ENCODE measurements around the gene HP1BP3.

The HP1BP3 gene

DNA sequence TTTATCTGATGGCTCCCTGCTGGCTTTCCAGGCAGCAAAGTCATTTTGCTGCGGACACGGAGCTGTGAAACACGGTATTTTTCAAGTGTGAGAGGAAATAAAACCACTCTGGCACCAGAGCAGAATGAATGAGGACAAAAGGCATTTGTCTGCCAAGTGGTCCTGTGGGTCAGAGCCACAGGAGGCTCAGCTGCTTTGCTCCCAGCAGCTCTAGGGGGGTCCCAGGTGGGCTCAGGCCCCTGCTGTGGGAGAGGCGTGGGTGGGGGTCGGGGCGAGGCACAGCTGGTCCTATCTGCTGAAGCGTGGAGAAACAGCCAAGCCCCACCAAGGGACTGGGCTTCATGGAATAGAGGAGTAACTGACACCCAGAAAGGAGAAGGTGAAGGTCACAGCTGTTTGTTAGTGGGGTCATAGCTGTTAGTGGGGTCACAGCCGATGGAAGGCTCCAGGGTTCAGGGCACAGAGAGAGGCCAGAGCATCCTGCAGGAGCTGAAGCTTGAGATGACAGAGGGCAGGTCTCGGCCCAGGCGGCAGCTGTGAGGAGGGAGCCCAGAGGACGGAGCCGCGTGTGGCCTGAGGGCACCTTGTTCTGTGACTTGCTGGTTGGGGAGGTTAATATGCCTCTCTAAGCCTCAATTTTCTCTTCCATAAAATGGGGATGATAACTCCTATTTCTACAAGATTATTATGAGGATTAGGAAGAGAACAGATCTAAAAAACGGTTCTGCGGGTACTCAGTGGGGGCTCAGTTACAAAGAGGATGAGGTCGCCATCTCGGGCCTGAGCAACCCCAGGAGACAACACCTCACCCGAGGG lies 76.4 kb downstream of the HP1BP3 start:
- DNase-seq = no peak

DNA sequence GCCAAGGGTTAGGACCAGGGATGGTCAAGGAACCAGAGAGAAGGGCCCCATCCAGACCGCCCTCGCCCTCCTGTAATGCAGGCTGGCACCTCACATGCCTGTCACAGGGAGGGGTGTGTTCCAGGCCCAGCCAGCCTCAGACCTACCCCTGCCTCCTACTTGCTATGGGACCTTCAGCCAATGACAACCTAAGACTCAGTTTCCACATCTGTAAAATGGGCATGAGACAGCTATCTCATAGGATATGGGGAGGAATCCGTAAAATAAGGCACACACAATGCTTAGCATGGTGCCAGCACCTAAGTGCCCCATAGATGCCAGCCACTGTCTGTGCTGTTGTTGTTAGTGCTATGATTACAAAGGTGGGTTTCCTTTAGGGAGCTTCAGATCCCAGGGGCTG lies 77.2 kb downstream of the HP1BP3 start:
- no peak for DNase-seq

DNA sequence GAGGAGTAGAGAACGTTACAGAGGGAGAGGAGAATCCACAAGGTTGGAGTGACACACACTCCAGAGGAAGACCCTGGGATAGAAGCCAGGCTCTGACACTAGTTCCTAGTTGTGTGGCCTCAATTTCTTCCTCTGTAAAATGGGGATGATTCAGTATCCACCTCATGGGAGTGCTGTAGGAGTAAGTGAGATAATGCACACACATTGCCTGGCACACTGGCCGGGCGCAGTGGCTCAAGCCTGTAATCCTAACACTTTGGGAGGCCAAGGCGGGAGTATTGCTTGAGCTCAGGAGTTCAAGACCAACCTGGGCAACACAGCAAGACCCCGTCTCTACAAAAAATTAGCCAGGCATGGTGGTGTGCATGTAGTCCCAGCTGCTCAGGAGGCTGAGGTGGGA lies 78.2 kb downstream of the HP1BP3 start:
- no peak for DNase-seq

GRCh38 chr1:20708057-20708456 lies 79.0 kb downstream of the HP1BP3 start:
- DNase-seq = no peak

DNA sequence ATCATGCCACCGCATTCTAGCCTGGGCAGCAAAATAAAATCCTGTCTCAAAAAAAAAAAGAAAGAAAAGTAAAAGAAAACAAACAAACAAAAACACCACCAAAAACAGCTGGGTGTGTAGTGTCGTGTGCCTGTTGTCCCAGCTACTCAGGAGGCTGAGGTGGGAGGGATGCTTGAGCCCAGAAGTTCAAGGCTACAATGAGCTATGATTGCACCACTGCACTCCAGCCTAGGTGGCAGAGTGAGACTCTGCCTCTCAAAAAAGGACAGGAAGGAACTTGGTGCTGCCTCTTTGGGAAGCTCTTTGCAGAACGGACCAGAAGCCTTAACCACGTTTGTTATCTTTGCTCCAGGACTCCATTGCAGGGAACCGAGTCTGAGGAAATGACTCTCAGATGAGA lies 80.3 kb downstream of the HP1BP3 start:
- DNase-seq = no peak

- DNase-seq = peak; percentile 30 to 55
Measured at GRCh38 chr1:20705203-20705755, 81.8 kb downstream of the HP1BP3 start.

DNA sequence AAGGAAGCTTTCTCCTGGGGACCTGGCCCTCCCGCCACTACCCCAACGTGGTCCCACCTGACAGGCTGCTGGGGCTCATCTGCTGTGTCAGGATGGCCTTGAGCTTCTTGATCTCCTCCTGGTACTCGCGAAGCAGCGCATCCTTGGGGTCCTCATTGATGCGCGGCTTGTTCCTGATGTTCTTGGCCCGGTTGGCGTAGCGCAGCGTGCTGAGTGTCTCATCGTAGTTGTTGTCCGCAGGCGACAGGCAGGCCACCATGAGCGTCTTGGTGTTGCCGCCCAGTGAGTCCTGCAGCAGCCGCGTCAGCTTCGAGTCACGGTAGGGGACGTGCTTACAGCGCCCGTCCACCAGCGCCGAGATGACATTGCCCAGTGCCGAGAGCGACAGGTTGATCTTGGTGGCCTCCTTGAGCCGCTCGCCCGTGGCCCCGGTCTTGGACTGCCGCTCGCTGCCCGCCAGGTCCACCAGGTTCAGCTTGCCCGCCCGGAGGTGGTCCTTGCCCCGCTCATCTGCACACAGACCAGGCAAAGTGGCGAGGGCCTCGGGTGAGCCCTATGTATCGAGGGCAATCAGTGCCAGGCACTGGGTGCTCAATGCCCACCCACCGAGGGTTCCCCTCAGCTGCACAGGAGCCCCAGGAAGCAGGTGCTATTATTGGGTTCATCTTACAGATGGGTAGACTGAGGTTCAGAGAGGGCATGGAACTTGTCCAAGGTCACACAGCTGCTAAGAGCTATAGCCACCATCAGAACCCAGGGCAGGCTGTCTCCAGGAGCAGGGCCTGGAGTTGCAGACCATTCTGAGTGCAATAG lies 82.5 kb downstream of the HP1BP3 start:
- DNase-seq = no peak

DNA sequence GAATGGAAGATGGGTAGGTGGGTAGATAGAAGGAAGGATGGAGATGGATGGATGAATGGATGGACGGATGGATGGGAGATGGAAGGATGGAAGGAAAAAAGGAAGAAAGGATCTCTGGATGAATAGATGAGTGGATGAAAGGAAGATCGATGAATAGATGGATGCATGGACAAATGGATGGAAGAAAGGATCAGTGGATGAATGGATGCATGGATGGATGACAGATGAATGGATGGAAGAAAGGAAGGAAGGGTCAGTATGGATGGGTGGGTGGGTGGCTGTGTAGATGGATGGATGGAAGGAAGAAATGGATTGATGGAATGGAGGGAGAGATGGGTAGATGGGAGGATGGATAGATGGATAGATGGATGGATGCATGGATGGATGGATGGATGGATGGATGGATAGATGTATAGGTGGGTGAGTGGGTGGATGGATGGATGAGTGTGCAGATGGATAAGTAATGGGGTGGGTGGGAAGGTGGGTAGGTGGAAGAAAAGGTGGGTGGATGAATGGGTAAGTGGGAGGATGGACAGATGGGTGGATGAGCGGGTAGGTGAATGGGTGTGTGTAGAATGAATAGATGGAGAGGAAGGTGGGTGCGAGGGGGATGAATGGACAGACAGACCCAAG lies 83.9 kb downstream of the HP1BP3 start:
- DNase-seq = no peak

DNA sequence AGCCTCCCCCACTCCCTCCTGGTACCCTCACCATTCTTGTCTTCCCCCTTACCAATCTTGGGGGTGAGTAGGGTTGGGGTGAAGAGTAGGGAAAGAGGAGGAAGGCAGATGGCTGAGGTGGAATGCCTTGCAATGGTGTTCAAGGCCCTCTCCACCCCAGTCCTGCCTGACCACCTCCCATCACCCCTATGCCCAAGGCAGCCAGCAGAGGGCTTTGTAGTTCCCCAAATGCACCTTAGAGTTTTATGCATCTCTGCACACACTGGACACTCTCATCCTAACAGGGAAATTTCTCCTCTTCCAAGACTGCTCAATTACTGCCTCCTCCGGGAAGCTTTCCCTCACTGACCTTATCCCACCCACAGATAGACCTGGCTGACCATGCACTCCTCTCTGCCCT lies 84.7 kb downstream of the HP1BP3 start:
- DNase-seq = peak in 1 of 2 experiments; percentile 49

DNA sequence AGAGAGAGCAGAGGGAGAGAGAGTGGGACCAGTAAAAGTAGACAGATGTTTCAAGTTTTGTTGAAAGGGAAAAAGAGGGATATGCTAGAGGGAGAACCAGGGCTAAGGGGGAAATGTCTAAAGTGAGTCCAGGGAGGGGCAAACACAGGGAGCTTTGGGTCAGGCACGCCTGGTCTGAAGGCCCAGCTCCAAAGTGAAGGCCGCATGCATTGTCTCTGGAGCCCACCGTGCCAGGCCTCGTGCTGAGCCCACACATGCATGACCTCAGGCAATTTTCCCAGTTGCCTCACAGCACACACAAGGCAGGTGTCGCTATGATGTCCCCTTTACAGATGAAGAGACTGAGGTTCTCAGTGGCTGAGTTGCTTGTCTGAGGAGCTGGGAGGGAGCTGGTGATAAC lies 85.3 kb downstream of the HP1BP3 start:
- DNase-seq = no peak

GRCh38 chr1:20701446-20701845 lies 85.7 kb downstream of the HP1BP3 start:
- no peak for DNase-seq

DNA sequence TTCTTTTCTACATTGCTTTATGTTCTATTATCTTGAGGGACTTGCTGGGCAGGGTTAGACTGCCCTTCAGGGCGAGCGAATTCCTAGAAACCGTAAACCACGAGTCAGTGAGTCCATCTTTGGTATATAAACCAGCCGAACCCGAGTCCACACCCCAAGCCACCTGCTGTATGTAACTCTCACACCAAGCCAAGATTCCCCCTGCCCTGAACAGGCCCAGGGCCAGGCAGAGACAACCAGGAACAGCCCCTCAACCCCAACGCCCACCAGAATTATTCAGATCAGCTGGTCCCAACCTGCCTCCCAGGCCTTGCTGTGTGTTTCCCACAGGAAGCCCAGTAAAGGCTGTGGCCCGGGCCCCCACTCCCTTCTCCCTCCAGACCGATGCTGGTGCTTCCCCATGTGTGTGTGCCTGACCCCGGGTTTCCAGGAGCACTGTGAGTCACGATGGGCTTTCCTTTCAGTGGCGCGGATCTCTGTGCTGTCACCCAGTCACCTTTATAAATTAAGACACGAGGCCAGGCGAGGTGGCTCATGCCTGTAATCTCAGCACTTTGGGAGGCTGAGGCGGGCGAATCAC lies 86.4 kb downstream of the HP1BP3 start:
- no peak for DNase-seq

DNA sequence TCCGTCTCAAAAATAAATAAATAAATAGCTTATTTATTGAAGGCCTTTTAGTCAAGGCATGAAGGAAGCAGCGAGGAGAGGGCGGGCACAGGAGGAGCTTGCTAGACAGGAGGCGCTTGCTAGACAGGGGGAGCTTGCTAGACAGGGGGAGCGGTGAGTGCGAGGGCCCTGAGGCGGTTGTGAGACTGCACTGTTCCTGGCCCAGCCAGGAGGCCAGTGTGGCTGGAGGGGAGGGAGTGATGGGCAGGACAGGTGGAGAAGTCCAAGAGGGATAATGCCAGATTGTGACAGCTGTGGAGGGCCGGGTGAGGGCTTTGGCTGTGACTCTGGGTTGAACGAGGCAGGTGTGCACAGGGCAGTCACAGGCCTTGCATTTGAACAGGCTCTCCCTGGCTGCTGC lies 87.5 kb downstream of the HP1BP3 start:
- peak; percentile 89 to 95 for DNase-seq

GRCh38 chr1:20698195-20698910 lies 88.8 kb downstream of the HP1BP3 start:
- DNase-seq = no peak

DNA sequence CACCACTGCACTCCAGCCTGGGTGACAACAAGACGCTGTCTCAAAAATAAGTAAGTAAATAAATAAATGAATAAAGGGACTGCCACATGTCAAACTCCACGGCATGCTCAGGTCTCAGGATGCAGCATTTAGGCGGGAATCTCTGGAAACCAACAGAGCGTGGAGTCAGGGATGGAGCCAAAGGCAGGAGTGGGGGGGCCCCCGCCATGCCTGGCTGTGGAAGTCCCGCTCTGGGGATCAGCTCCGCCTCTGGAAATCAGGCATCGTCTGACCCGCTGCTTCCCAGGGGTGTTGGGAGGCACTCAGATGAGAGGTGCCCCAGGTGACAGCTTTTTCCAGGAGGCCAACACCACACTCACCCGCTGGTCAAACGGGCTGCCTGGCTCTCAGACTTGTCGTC lies 89.5 kb downstream of the HP1BP3 start:
- no peak for DNase-seq

GRCh38 chr1:20696397-20697333 lies 90.4 kb downstream of the HP1BP3 start:
- DNase-seq = peak; percentile 89 to 97

GRCh38 chr1:20695515-20695914 lies 91.6 kb downstream of the HP1BP3 start:
- no peak for DNase-seq

DNA sequence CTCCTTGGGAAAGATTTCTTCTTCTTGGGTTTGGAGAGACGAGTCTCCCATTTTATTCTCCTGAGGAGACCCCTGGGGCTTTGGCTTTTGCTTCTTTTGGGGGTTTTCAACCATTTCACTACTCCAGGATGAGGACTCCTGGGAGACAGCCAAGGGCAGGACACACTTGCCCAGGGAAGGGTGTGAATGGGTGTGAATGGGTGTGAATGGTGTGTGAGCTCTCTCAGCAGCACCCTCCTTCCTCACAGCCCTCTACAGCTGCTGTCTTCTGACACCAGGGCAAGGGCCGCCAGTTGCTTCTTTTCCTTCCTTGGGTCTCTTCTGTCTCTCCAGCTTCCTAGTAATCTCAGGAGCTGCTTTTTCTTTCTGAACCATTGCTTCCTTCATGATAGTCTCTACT lies 93.5 kb downstream of the HP1BP3 start:
- DNase-seq = no peak
